Liver (tissue), 3 donors: ENCODE data around the gene CDH22.

ENCODE experiments used
- ATF3 ChIP-seq: IDR thresholded peaks from 2 replicates; pipeline ENCODE4 v1.6.1; 2016; ENCODE audit warnings: antibody characterized with exemption
- CTCF ChIP-seq: fragments of 150-350 bp; IDR thresholded peaks from 2 replicates; pipeline ENCODE4 v1.5.1; 2017; ENCODE audit warnings: improper control_type of control experiment, low read depth, low read length; ENCODE audit not compliant: missing input control
- EGR1 ChIP-seq, 2 donors: IDR thresholded peaks; 2 replicates each; pipeline ENCODE4 v1.6.1; 2016 to 2018; ENCODE audit warnings: antibody characterized with exemption in 2 of 2, low read depth in 2 of 2
- FOXA1 ChIP-seq: IDR thresholded peaks from 2 replicates; pipeline ENCODE4 v1.6.1; 2016; ENCODE audit warnings: antibody characterized with exemption
- GABPA ChIP-seq, 2 donors: IDR thresholded peaks in 1 of 2; conservative IDR thresholded peaks in 1 of 2; 2 replicates each; pipeline ENCODE4 v1.6.1; 2016; ENCODE audit warnings: antibody characterized with exemption in 2 of 2, mild to moderate bottlenecking in 1 of 2, moderate library complexity in 1 of 2
- JUND ChIP-seq, 2 donors: IDR thresholded peaks; 2 replicates each; pipeline ENCODE4 v1.6.1; 2016; ENCODE audit warnings: antibody characterized with exemption in 2 of 2
- MAX ChIP-seq: IDR thresholded peaks from 2 replicates; pipeline ENCODE4 v1.6.1; 2016; ENCODE audit warnings: antibody characterized with exemption
- RAD21 ChIP-seq, 2 donors: IDR thresholded peaks; 2 replicates each; pipeline ENCODE4 v1.6.1; 2016; ENCODE audit warnings: antibody characterized with exemption in 2 of 2, mild to moderate bottlenecking in 2 of 2
- RXRA ChIP-seq, 2 donors: IDR thresholded peaks; 2 replicates each; pipeline ENCODE4 v1.6.1; 2017 to 2018; ENCODE audit warnings: antibody characterized with exemption in 2 of 2, mild to moderate bottlenecking in 1 of 2
- TAF1 ChIP-seq: conservative IDR thresholded peaks from 2 replicates; pipeline ENCODE4 v1.6.1; 2016; ENCODE audit warnings: antibody characterized with exemption, mild to moderate bottlenecking
- YY1 ChIP-seq: IDR thresholded peaks from 2 replicates; pipeline ENCODE4 v1.6.1; 2016; ENCODE audit warnings: antibody characterized with exemption, mild to moderate bottlenecking
- TF ChIP-seq, protein P1 (sequence below): IDR thresholded peaks from 2 replicates; pipeline ENCODE4 v1.6.1; 2016; ENCODE audit warnings: antibody characterized with exemption, mild to moderate bottlenecking
- TF ChIP-seq, protein P2 (sequence below): IDR thresholded peaks from 2 replicates; pipeline ENCODE4 v1.6.1; 2016; ENCODE audit warnings: antibody characterized with exemption
- donor health status: healthy.
- donor health status: healthy.

GRCh38 chr20:46343348-46343974 lies 35.2 kb upstream of the CDH22 start:
- no peak for TF ChIP-seq CTCF
- no peak for TF ChIP-seq JUND (IDR thresholded peaks at IDR 0.05)
- no peak for TF ChIP-seq GABPA (IDR thresholded peaks at IDR 0.05 in 1 of 2, conservative IDR thresholded peaks at IDR 0.05 in 1 of 2)
- no peak for TF ChIP-seq FOXA1
- TF ChIP-seq, protein P1, sequence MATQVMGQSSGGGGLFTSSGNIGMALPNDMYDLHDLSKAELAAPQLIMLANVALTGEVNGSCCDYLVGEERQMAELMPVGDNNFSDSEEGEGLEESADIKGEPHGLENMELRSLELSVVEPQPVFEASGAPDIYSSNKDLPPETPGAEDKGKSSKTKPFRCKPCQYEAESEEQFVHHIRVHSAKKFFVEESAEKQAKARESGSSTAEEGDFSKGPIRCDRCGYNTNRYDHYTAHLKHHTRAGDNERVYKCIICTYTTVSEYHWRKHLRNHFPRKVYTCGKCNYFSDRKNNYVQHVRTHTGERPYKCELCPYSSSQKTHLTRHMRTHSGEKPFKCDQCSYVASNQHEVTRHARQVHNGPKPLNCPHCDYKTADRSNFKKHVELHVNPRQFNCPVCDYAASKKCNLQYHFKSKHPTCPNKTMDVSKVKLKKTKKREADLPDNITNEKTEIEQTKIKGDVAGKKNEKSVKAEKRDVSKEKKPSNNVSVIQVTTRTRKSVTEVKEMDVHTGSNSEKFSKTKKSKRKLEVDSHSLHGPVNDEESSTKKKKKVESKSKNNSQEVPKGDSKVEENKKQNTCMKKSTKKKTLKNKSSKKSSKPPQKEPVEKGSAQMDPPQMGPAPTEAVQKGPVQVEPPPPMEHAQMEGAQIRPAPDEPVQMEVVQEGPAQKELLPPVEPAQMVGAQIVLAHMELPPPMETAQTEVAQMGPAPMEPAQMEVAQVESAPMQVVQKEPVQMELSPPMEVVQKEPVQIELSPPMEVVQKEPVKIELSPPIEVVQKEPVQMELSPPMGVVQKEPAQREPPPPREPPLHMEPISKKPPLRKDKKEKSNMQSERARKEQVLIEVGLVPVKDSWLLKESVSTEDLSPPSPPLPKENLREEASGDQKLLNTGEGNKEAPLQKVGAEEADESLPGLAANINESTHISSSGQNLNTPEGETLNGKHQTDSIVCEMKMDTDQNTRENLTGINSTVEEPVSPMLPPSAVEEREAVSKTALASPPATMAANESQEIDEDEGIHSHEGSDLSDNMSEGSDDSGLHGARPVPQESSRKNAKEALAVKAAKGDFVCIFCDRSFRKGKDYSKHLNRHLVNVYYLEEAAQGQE: no peak
- no peak for TF ChIP-seq ATF3
- no peak for TF ChIP-seq RAD21 (IDR thresholded peaks at IDR 0.05)
- no peak for TF ChIP-seq TAF1
- TF ChIP-seq, protein P2, sequence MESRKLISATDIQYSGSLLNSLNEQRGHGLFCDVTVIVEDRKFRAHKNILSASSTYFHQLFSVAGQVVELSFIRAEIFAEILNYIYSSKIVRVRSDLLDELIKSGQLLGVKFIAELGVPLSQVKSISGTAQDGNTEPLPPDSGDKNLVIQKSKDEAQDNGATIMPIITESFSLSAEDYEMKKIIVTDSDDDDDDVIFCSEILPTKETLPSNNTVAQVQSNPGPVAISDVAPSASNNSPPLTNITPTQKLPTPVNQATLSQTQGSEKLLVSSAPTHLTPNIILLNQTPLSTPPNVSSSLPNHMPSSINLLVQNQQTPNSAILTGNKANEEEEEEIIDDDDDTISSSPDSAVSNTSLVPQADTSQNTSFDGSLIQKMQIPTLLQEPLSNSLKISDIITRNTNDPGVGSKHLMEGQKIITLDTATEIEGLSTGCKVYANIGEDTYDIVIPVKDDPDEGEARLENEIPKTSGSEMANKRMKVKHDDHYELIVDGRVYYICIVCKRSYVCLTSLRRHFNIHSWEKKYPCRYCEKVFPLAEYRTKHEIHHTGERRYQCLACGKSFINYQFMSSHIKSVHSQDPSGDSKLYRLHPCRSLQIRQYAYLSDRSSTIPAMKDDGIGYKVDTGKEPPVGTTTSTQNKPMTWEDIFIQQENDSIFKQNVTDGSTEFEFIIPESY: no peak
- no peak for TF ChIP-seq YY1
- no peak for TF ChIP-seq RXRA (IDR thresholded peaks at IDR 0.05)
- TF ChIP-seq EGR1 (IDR thresholded peaks at IDR 0.05; ENCODE audit: low read depth in 2 of 2): no peak
- TF ChIP-seq MAX: no peak
